ENCODE results near the gene KCNB1. TPM values are rescaled to one million over a fixed set of nuclear protein-coding genes. Genes with fewer than 3 reads are reported as not detected.

The KCNB1 gene
- 0.32 TPM in 1 of 2 replicates, not detected in the other for total RNA-seq

DNA sequence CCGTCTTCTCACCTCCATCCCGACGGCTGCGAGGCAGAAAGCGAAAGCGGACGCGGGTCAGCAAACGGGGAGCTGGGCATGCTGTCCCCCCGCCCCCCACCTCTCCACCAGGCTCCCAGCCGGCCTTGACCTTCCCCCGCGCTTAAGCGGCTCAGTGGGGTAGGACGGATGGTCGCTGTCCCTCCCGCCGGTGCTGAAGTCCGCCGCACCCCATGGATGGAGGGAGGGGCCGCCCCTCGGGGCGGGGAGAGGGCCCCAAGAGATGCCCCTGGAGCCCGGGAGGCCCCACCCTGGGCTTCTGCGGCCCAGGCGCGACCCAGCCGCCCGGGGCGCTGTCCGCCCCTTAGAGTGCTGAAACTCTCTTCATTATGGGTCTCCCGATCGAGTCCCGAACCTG is at the start of gene KCNB1:
Gene KCNB1, minus strand, starts transcription at position 48 of the 397 bp plus-strand sequence. CDS start 188 bp downstream, outside the sequence.
- H3K4me3 ChIP-seq (ENCODE audit: low read depth, low read length), result no peak within 1 kb of the TSS
- no peak for TF ChIP-seq CTCF (IDR thresholded peaks at IDR 0.05; ENCODE audit: insufficient read depth, low read depth, low read length)
- peak; percentile 54 for DNase-seq (ENCODE audit: low read depth)

- DNase-seq (ENCODE audit: low read depth), result no peak
- TF ChIP-seq CTCF (IDR thresholded peaks at IDR 0.05; ENCODE audit: insufficient read depth, low read depth, low read length), result no peak
- H3K4me3 ChIP-seq (ENCODE audit: low read depth, low read length), result no peak overlapping the region
Observed at GRCh38 chr20:49529470-49529869, 47.0 kb upstream of the KCNB1 start.

DNA sequence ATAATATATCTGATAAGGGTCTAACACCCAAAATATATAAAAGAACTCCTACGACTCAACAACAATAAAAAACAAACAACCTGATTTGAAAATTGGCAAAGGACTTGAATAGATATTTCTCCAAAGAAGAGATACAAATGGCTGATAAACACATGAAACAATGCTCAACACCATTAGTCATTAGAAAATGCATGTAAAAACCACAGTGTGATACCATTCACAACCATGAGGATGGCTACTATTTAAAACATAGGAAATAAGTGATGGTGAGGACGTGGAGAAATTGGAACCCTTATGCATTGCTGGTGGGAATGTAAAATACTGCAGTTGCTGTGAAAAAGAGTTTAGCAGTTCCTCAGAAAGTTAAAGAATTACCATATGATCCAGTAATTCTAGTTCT is 44.1 kb upstream of the KCNB1 start:
- no peak overlapping the region for H3K4me3 ChIP-seq (ENCODE audit: low read depth, low read length)
- DNase-seq (ENCODE audit: low read depth), result no peak
- TF ChIP-seq CTCF (IDR thresholded peaks at IDR 0.05; ENCODE audit: insufficient read depth, low read depth, low read length), result no peak

DNA sequence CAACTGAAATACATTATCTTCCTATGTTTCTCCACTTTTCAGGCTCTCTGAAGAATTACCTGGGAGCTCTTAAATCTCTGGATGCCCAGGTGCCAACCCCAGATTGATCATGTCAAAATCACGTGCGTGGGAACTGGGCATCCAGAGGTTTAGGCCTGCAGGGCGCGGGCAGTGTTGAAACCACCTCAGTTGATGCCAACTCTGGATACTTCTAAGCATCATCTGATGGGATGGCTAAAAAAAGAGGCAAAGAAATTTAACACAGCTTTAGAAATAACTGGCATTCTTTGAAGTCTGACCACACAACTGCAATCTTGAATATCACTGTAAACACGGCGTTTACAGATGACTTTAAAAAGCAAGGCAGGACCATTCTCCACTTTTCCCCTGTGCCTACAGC is 43.6 kb upstream of the KCNB1 start:
- H3K4me3 ChIP-seq (ENCODE audit: low read depth, low read length), result no peak overlapping the region
- no peak for TF ChIP-seq CTCF (IDR thresholded peaks at IDR 0.05; ENCODE audit: insufficient read depth, low read depth, low read length)
- no peak for DNase-seq (ENCODE audit: low read depth)

DNA sequence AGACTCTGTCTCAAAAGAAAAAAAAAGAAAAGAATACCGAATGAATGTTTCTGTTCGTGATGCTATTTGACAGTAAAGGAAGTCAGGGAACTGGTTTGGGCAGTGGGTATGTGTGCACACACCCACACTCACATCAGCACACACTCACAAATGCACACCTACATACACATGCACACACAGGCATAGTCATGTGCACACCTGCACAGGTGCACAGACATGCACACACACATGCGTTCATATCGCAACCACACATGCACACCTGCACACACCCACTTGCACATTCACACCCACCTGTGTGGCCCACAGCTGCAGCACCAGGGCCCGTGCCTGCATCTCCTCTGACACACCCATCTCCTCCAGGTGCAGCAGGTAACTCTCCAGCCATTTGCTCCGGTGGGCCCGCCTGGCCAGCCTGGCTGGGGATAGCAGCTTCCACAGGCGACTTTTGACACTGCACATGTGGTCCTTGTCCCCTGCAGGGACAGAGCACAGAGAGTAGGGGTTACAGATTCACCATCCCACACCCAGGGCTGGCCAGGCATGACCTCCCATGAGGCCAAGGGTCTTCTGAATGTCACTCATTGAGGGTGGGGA is 41.4 kb upstream of the KCNB1 start:
- no peak overlapping the region for H3K4me3 ChIP-seq (ENCODE audit: low read depth, low read length)
- no peak for TF ChIP-seq CTCF (IDR thresholded peaks at IDR 0.05; ENCODE audit: insufficient read depth, low read depth, low read length)
- no peak for DNase-seq (ENCODE audit: low read depth)

GRCh38 chr20:49521356-49521755 is 38.9 kb upstream of the KCNB1 start:
- TF ChIP-seq CTCF (IDR thresholded peaks at IDR 0.05; ENCODE audit: insufficient read depth, low read depth, low read length), result no peak
- no peak for DNase-seq (ENCODE audit: low read depth)
- no peak overlapping the region for H3K4me3 ChIP-seq (ENCODE audit: low read depth, low read length)

DNA sequence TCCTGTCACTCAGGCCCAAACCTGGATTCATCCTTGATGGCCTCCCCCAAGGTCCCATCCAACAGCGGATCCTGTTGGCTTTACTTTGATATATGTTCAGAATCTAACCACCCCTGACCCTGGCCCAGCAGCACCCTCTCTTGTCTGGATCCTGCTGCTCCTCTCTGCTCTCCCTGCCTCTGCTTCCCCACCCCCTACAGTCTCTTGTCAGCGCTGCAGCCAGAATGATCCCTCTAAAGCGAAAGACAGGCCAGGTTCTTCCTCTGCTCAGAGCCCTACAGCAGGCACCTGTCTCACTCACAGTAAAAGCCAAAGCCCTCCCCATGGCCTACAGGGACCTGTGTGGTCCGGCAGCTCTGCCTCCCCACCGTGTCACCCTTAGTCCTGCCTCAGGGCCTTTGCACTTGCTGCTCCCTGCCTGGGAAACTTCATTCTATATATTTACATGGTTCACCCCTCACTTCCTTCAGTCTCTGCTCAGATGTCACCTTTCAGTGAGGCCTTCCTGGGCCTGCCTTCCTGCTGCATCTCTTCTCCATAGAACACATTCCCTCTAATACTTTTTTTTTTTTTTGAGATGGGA is 37.4 kb upstream of the KCNB1 start:
- TF ChIP-seq CTCF (IDR thresholded peaks at IDR 0.05; ENCODE audit: insufficient read depth, low read depth, low read length), result no peak
- DNase-seq (ENCODE audit: low read depth), result no peak
- H3K4me3 ChIP-seq (ENCODE audit: low read depth, low read length), result no peak overlapping the region

All from fibroblast of villous mesenchyme (primary cell).